Natural killer cell (primary cell): ENCODE data around the gene FAM89B. TPM values are rescaled to one million over a fixed set of nuclear protein-coding genes. Genes with fewer than 3 reads are reported as not detected.

Experiments used
- ATAC-seq, 3 donors: fragments of 150-1000 bp in 2 of 3; fragments of 200-7000 bp in 1 of 3; cut with Tn5 transposase; 1 replicate in 1 of 3; 2 replicates in 2 of 3; pipeline ENCODE4 v1.10.0; 2021; ENCODE audit warnings: mild to moderate bottlenecking in 2 of 3, moderate library complexity in 2 of 3
- DNase-seq, 2 donors: peaks; one replicate each; pipeline versions ENCODE4 v3.0.0 to v3.0.0-alpha.2; 2013 to 2021; ENCODE audit warnings: mixed read lengths in 1 of 2
- H3K27ac ChIP-seq: one replicate; pipeline ENCODE4 v1.5.1; 2013; ENCODE audit warnings: mild to moderate bottlenecking, low read length
- H3K27me3 ChIP-seq: one replicate; pipeline ENCODE4 v1.6.1; 2013; ENCODE audit warnings: low read length; ENCODE audit not compliant: control insufficient read depth, insufficient read depth
- H3K36me3 ChIP-seq: one replicate; pipeline ENCODE4 v1.6.1; 2013; ENCODE audit warnings: low read length; ENCODE audit not compliant: control insufficient read depth, insufficient read depth
- H3K4me1 ChIP-seq: one replicate; pipeline ENCODE4 v1.6.1; 2013; ENCODE audit warnings: low read length; ENCODE audit not compliant: control insufficient read depth, insufficient read depth
- H3K4me3 ChIP-seq: one replicate; pipeline ENCODE4 v1.5.1; 2013; ENCODE audit warnings: low read length
- H3K9me3 ChIP-seq: one replicate; pipeline ENCODE4 v1.6.1; 2013; ENCODE audit warnings: low read length; ENCODE audit not compliant: control insufficient read depth, insufficient read depth
- H3K27ac Mint-ChIP-seq, 2 donors: one replicate each; pipeline ENCODE4 v1.8.0; 2022; ENCODE audit warnings: mild to moderate bottlenecking in 2 of 2, mixed read lengths in 2 of 2, moderate library complexity in 1 of 2
- H3K27me3 Mint-ChIP-seq, 2 donors: one replicate each; pipeline ENCODE4 v1.8.0; 2022; ENCODE audit warnings: low read depth in 2 of 2, mixed read lengths in 2 of 2
- H3K36me3 Mint-ChIP-seq: one replicate; pipeline ENCODE4 v1.8.0; 2022; ENCODE audit warnings: mixed read lengths
- H3K4me1 Mint-ChIP-seq, 2 donors: one replicate each; pipeline ENCODE4 v1.8.0; 2022; ENCODE audit warnings: mixed read lengths in 2 of 2
- H3K4me3 Mint-ChIP-seq: one replicate; pipeline ENCODE4 v1.8.0; 2022; ENCODE audit warnings: mild to moderate bottlenecking, moderate library complexity, mixed read lengths
- H3K9me3 Mint-ChIP-seq, 2 donors: one replicate each; pipeline ENCODE4 v1.8.0; 2022; ENCODE audit warnings: mixed read lengths in 2 of 2
- WGBS: methylation state at CpG from one replicate; pipeline ENCODE4 v1.1.7; 2013; ENCODE audit warnings: missing lambda C conversion rate; ENCODE audit not compliant: insufficient coverage; 5-methylcytosine and 5-hydroxymethylcytosine counted together
- intact Hi-C: fragments of 100-400 bp; cut with micrococcal nuclease; formaldehyde crosslinking; loops from one replicate; pipeline ENCODE4 v1.14.2; 2022
- total RNA-seq, 4 donors: library from RNA; stranded (reverse); fragments of 120-200 nt in 1 of 4; gene quantifications; one replicate each; pipeline versions ENCODE4 v1.2.3 to v1.2.4, GENCODE V29; 2013 to 2022
- TF ChIP-seq, protein P1 (sequence below): fragments of 200-600 bp; IDR thresholded peaks from one replicate; pipeline ENCODE4 v1.8.0; 2022; ENCODE audit warnings: antibody characterized with exemption

The FAM89B gene
- total RNA-seq, 3 donors from 2014 or later (not counting 1 experiment from before 2014, with no cell fraction given): 41.4 to 52.4 (median 44.6) TPM

DNA sequence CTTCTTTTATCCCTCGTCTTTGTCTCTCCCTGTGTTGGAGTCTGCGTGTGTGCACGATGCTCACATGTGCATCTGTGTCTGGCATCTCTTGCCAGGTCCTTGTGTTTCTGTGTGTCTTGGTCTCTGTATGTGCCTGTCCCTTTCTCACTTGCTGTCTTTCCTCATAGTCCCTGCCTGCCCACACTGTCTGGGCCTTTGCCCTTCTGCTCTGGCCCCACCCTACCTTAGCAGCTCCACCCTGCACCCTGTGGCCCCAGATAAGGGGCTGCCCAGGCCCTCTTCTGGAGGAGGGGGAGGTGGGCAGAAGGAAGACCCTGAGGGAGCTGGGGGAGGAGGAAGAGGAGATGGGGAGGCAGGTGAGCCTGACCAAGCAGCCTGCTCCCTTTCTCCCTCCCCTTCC is 6.3 kb downstream of the FAM89B start:
- TF ChIP-seq, protein P1, sequence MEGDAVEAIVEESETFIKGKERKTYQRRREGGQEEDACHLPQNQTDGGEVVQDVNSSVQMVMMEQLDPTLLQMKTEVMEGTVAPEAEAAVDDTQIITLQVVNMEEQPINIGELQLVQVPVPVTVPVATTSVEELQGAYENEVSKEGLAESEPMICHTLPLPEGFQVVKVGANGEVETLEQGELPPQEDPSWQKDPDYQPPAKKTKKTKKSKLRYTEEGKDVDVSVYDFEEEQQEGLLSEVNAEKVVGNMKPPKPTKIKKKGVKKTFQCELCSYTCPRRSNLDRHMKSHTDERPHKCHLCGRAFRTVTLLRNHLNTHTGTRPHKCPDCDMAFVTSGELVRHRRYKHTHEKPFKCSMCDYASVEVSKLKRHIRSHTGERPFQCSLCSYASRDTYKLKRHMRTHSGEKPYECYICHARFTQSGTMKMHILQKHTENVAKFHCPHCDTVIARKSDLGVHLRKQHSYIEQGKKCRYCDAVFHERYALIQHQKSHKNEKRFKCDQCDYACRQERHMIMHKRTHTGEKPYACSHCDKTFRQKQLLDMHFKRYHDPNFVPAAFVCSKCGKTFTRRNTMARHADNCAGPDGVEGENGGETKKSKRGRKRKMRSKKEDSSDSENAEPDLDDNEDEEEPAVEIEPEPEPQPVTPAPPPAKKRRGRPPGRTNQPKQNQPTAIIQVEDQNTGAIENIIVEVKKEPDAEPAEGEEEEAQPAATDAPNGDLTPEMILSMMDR: no peak
- Mint-ChIP-seq H3K4me1 (peaks cover 40 to 69% of the 10 kb centered on the region in 2 donors), H3K4me3 (peak overlapping the region; percentile 49), H3K9me3 (no peaks in the 10 kb centered on the region), H3K27me3 (no peaks in the 10 kb centered on the region), H3K36me3 (no peaks in the 10 kb centered on the region), H3K27ac (peak overlapping the region; percentile 71 to 75)
- Histone ChIP-seq H3K27ac (no peak overlapping the region), H3K9me3 (no peaks in the 10 kb centered on the region), H3K27me3 (no peaks in the 10 kb centered on the region), H3K36me3 (peaks cover 36% of the 10 kb centered on the region), H3K4me3 (no peak overlapping the region), H3K4me1 (peaks cover 39% of the 10 kb centered on the region)
- ATAC-seq (no peak), DNase-seq (no peak)
- 95% methylated on average over 3 of the region's 3 CpGs for WGBS
- intact Hi-C loops: no loop called here

DNA sequence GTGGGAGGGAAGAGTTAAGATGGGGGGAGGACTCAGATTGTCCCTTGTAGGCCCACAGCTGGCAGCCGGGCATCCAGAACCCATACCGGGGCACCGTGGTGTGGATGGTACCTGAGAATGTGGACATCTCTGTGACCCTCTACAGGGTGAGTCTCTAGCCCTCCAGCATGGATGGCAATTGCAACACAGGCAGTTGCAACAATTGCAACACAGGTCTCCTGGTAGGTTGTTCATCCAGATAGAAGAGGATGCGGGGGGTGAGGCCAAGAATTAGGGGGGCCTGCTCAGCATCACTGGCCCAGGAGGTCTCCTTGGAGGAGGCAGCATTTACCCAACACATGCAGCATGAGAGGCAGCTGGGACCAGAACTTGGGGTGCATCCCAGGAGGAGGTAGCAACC is 7.0 kb downstream of the FAM89B start:
- H3K27ac Mint-ChIP-seq: peak overlapping the region in 1 of 2 donors; percentile 71
- H3K36me3 ChIP-seq: peaks cover 40% of the 10 kb centered on the region
- TF ChIP-seq, protein P1: no peak
- H3K9me3 ChIP-seq: no peaks in the 10 kb centered on the region
- H3K27me3 Mint-ChIP-seq: no peaks in the 10 kb centered on the region
- no peaks in the 10 kb centered on the region for H3K9me3 Mint-ChIP-seq
- H3K4me1 ChIP-seq: peaks cover 41% of the 10 kb centered on the region
- H3K36me3 Mint-ChIP-seq: no peaks in the 10 kb centered on the region
- no peak overlapping the region for H3K27ac ChIP-seq
- ATAC-seq (no peak), DNase-seq (no peak)
- peak overlapping the region; percentile 45 for H3K4me3 Mint-ChIP-seq
- H3K27me3 ChIP-seq: no peaks in the 10 kb centered on the region
- WGBS: 96% methylated on average over 4 of the region's 4 CpGs
- intact Hi-C loops: no loop called here
- H3K4me3 ChIP-seq: no peak overlapping the region
- H3K4me1 Mint-ChIP-seq: peaks cover 35 to 68% of the 10 kb centered on the region in 2 donors

DNA sequence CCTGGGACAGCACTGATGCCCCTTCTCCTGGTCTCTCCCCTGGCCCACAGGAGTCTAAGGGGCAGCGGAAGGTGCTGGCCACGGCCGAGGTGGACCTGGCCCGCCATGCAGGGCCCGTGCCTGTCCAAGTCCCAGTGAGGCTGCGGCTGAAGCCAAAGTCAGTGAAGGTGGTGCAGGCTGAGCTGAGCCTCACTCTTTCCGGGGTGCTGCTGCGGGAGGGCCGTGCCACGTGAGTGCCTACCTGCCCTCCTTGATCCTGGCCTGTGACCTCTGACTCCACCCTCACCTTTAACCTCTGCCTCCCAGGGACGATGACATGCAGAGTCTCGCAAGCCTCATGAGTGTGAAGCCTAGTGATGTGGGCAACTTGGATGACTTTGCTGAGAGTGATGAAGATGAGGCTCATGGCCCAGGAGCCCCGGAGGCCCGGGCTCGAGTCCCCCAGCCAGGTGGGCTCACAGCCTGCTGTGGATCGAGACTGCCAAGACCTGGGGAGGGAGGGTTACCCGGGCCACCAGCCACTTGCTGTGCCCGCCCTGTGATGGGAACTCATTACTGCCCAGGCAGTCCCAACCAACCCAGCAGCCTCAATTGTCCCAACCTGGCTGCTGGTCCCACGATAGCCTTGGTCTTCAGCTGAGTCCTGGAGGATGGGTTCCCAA is 7.8 kb downstream of the FAM89B start:
- TF ChIP-seq, protein P1: no peak
- no peaks in the 10 kb centered on the region for H3K9me3 ChIP-seq
- H3K4me1 ChIP-seq: peaks cover 35% of the 10 kb centered on the region
- peaks cover 43% of the 10 kb centered on the region for H3K36me3 ChIP-seq
- ATAC-seq: no peak
- intact Hi-C loops: loop anchor here (10.0 kb wide), 1 partner anchor 215 kb away; no protein-coding TSS in a partner anchor
- Mint-ChIP-seq H3K4me1 (peaks cover 30 to 62% of the 10 kb centered on the region in 2 donors), H3K9me3 (no peaks in the 10 kb centered on the region), H3K4me3 (no peak overlapping the region), H3K36me3 (no peaks in the 10 kb centered on the region), H3K27ac (peak overlapping the region; percentile 14 to 30), H3K27me3 (no peaks in the 10 kb centered on the region)
- DNase-seq: no peak
- no peak overlapping the region for H3K4me3 ChIP-seq
- H3K27me3 ChIP-seq: no peaks in the 10 kb centered on the region
- 94% methylated on average over 19 of the region's 19 CpGs for WGBS
- no peak overlapping the region for H3K27ac ChIP-seq
